Adrenal gland (tissue), 12 donors: Measurements from ENCODE around the gene AOX1. TPM values are rescaled to one million over a fixed set of nuclear protein-coding genes. Genes with fewer than 3 reads are reported as not detected.

ENCODE experiments used
- DNase-seq, 7 donors: peaks; one replicate each; pipeline ENCODE4 v3.0.0-alpha.2; 2019 to 2020
- H3K27ac ChIP-seq, 5 donors: fragments of 200-600 bp; sonication (generic) in 4 of 5; 1 replicate in 3 of 5; 2 replicates in 2 of 5; pipeline versions ENCODE4 v1.5.1 to v1.8.0; 2016 to 2020; ENCODE audit warnings: mild to moderate bottlenecking in 1 of 5
- H3K27me3 ChIP-seq: fragments of 200-600 bp; 2 replicates; pipeline ENCODE4 v1.8.0; 2021
- H3K36me3 ChIP-seq, 2 donors: fragments of 200-600 bp; replicated peaks in 1 of 2; 1 replicate in 1 of 2; 2 replicates in 1 of 2; pipeline versions ENCODE4 v1.5.1 to v1.8.0; 2018 to 2022
- H3K4me1 ChIP-seq, 2 donors: fragments of 200-600 bp; replicated peaks in 1 of 2; 1 replicate in 1 of 2; 2 replicates in 1 of 2; pipeline versions ENCODE4 v1.5.1 to v1.8.0; 2018 to 2021
- H3K4me3 ChIP-seq, 4 donors: fragments of 200-600 bp; sonication (generic) in 3 of 4; one replicate each; pipeline ENCODE4 v1.5.1; 2016 to 2018
- H3K9me3 ChIP-seq, 3 donors: fragments of 200-600 bp; sonication (generic) in 1 of 3; replicated peaks in 1 of 3; 1 replicate in 2 of 3; 2 replicates in 1 of 3; pipeline versions ENCODE4 v1.5.1 to v1.8.0; 2016 to 2021
- CTCF ChIP-seq, 6 experiments: fragments of 450-650 bp in 4 of 6; fragments of 200-600 bp in 2 of 6; sonication (generic) in 1 of 6; IDR thresholded peaks; 1 replicate in 5 of 6; 2 replicates in 1 of 6; pipeline versions ENCODE4 v1.5.1 to v1.8.0; 2016 to 2021; ENCODE audit warnings: antibody characterized with exemption in 6 of 6, mild to moderate bottlenecking in 2 of 6, moderate library complexity in 1 of 6
- POLR2A ChIP-seq, 2 donors: fragments of 450-650 bp; IDR thresholded peaks; one replicate each; pipeline ENCODE4 v1.6.1; 2017; ENCODE audit warnings: antibody characterized with exemption in 2 of 2, mild to moderate bottlenecking in 2 of 2, moderate library complexity in 1 of 2
- WGBS, 4 donors: extraction: QIAGEN DNeasy Blood & Tissue Kit in 2 of 4; methylation state at CpG; one replicate each; pipeline versions ENCODE4 v1.1.5 to v1.1.7; 2013 to 2017; 5-methylcytosine and 5-hydroxymethylcytosine counted together
- intact Hi-C, 2 donors: fragments of 100-400 bp; cut with DNase I; formaldehyde crosslinking; loops; one replicate each; pipeline versions ENCODE4 v1.14.1 to v1.15.0; 2022 to 2023
- polyA plus RNA-seq, 3 donors: library from polyadenylated mRNA; stranded (reverse); fragments of 200-250 nt in 2 of 3; fragments of 350-450 nt in 1 of 3; fragmentation: Illumina TruSeq in 1 of 3; extraction: RNeasy Lipid Tissue Mini Kit (QIAGEN cat#74804) in 1 of 3; gene quantifications; one replicate each; pipeline ENCODE4 v1.2.3, GENCODE V29; 2013 to 2014
- total RNA-seq, 9 donors: library from RNA; depleted of rRNA in 4 of 9; stranded (reverse); fragments of >200 nt in 4 of 9; fragments of 120-200 nt in 1 of 9; fragmentation: NEBNext Ultra II Directional in 1 of 9; extraction: Animal tissue kit (Norgen Biotek cat#: 25700) in 1 of 9; gene quantifications; one replicate each; pipeline versions ENCODE4 v1.1.0 to v1.2.4, GENCODE V29; 2013 to 2023
- donor health status: healthy with polysubstance abuse.
- donor health status: Bipolar disorder and iron deficiency.
- donor health status: DM: yes; HTN: yes; CAD: no.
- donor health status: DM: no; HTN: no; CAD: no.
- donor health status: DM: no; HTN: no; CAD: no.
- donor health status: DM: yes; HTN: yes; CAD: no.

Gene AOX1
- total and polyA plus RNA-seq, 12 donors: 101 to 1,121 (median 681) TPM

DNA sequence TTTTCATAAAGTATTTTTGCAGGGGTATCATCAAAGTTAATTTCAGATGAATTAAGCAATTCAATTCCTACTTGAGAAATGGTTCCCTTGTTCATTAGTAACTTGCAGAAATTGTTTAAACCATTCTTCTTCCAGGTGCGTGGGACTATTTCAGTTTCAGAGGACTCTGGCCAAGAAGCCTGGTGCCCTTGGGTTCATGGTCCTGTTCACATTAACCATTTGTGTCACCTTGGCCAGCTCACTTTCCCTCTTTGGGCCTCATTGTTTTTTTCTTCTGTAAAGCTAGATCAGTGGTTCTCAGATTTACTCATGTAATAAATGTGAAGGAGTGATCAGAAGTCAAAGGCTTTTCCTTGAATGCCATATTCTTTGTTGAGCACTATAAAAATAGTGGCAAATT lies 113.5 kb downstream of the AOX1 start:
- Histone ChIP-seq H3K27ac (no peak overlapping the region), H3K4me1 (no peaks in the 10 kb centered on the region), H3K9me3 (no peaks in the 10 kb centered on the region), H3K27me3 (no peaks in the 10 kb centered on the region), H3K4me3 (no peak overlapping the region), H3K36me3 (no peaks in the 10 kb centered on the region)
- no peak for TF ChIP-seq CTCF (IDR thresholded peaks at IDR 0.05)
- TF ChIP-seq POLR2A (IDR thresholded peaks at IDR 0.05): no peak
- DNase-seq: no peak
- intact Hi-C loops: no loop called here
- 11 to 30% (median 27%) methylated on average over 1 of the region's 1 CpG for WGBS, 4 donors

- WGBS, 4 donors: 65 to 88% (median 84%) methylated on average over 2 of the region's 2 CpGs
- Histone ChIP-seq H3K27me3 (no peaks in the 10 kb centered on the region), H3K4me3 (no peak overlapping the region), H3K4me1 (no peaks in the 10 kb centered on the region), H3K36me3 (no peaks in the 10 kb centered on the region), H3K27ac (no peak overlapping the region), H3K9me3 (no peaks in the 10 kb centered on the region)
- intact Hi-C loops: loop anchor here (5.0 kb wide), 3 partner anchors 119 to 219 kb away; no protein-coding TSS in a partner anchor
- TF ChIP-seq CTCF (IDR thresholded peaks at IDR 0.05) (no peak), POLR2A (IDR thresholded peaks at IDR 0.05) (no peak)
- DNase-seq: no peak
These were observed 115.0 kb downstream of the AOX1 start for GRCh38 chr2:200700856-200701255.

DNA sequence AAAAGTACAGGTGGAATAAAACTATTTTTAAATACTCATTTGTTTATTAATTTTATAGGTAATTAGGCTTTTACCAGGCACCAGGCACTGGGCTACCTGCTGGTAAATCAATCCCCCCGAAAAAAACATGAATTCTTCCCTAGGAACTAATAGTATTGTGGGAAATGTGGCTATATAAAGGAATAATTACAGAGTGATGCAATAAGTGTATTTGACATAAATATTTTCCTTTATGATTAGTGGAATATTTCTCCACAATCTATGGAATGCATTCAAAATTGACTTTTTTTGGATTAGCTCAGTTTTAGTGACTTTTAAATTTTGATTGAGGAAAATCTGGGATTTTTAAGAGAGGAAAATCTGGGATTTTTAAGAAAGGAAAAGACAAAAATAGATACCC lies 116.2 kb downstream of the AOX1 start:
- no peaks in the 10 kb centered on the region for H3K27me3 ChIP-seq
- TF ChIP-seq CTCF (IDR thresholded peaks at IDR 0.05) (no peak), POLR2A (IDR thresholded peaks at IDR 0.05) (no peak)
- DNase-seq: no peak
- intact Hi-C loops: loop anchor here (5.0 kb wide), 3 partner anchors 120 to 220 kb away; no protein-coding TSS in a partner anchor
- H3K27ac ChIP-seq: no peak overlapping the region
- H3K36me3 ChIP-seq: no peaks in the 10 kb centered on the region
- no peaks in the 10 kb centered on the region for H3K9me3 ChIP-seq
- 79 to 86% (median 83%) methylated on average over 1 of the region's 1 CpG for WGBS, 4 donors
- H3K4me1 ChIP-seq: no peaks in the 10 kb centered on the region
- H3K4me3 ChIP-seq: no peak overlapping the region

DNA sequence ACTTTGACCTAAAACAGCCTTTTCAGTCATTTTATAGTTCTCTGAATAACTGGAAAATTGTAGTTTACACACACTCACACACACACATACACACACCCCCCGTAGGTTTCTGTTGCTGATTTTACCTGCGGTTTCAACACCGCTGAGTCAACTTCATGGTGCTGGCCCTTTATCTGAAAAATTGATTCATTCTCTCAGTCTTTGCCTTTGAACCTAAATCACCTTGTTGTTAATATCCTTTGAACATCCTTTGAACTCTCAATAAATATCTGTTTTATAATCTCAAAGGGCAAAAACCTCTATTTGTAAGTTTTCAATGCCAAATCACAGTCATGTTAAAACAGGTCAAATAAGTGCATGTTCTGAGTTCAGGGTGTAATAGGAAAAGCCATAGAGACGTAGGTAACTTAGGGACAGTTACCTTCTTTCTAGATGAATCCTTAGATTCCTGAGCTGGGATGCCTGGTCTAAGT lies 116.9 kb downstream of the AOX1 start:
- Histone ChIP-seq H3K27ac (peak overlapping the region in 1 of 5 donors; percentile 2), H3K4me3 (no peak overlapping the region), H3K4me1 (no peaks in the 10 kb centered on the region), H3K27me3 (no peaks in the 10 kb centered on the region), H3K36me3 (no peaks in the 10 kb centered on the region), H3K9me3 (no peaks in the 10 kb centered on the region)
- DNase-seq: peak in 1 of 7 donors; percentile 35
- TF ChIP-seq POLR2A (IDR thresholded peaks at IDR 0.05): no peak
- no peak for TF ChIP-seq CTCF (IDR thresholded peaks at IDR 0.05)
- intact Hi-C loops: loop anchor here (5.0 kb wide), 3 partner anchors 120 to 220 kb away; no protein-coding TSS in a partner anchor
- WGBS, 4 donors: 42 to 62% (median 49%) methylated on average over 4 of the region's 4 CpGs
